Left colon (tissue), 2 donors: ENCODE data around the gene ACVR1. TPM values are rescaled to one million over a fixed set of nuclear protein-coding genes. Genes with fewer than 3 reads are reported as not detected.
"Not testable (repeated sequence)": the region's sequence is repeated elsewhere in the genome, so short reads cannot be mapped to it uniquely, and the experiment has no call there.

Source experiments
- ATAC-seq: fragments of 200-7000 bp; cut with Tn5 transposase; one replicate; pipeline ENCODE4 v1.9.1; 2020; ENCODE audit warnings: mild to moderate bottlenecking, moderate library complexity
- DNase-seq, 2 donors: peaks; one replicate each; pipeline ENCODE4 v3.0.0-alpha.2; 2020
- intact Hi-C, 2 donors: fragments of 100-400 bp; cut with DNase I in 1 of 2; cut with micrococcal nuclease in 1 of 2; formaldehyde crosslinking; loops; one replicate each; pipeline versions ENCODE4 v1.11.2 to v1.14.0; 2022; cut with DNase I, micrococcal nuclease
- total RNA-seq, 2 donors: library from RNA; stranded (reverse); fragmentation: NEBNext Ultra II Directional; extraction: Animal tissue kit (Norgen Biotek cat#: 25700); gene quantifications; one replicate each; pipeline ENCODE4 v1.2.1, GENCODE V29; 2021
- donor health status: DM: no; HTN: no; CAD: no.
- donor health status: DM: yes; HTN: yes; CAD: no.

The ACVR1 gene
- total RNA-seq, 2 donors from 2014 or later, result 13.6 to 19.1 TPM

DNA sequence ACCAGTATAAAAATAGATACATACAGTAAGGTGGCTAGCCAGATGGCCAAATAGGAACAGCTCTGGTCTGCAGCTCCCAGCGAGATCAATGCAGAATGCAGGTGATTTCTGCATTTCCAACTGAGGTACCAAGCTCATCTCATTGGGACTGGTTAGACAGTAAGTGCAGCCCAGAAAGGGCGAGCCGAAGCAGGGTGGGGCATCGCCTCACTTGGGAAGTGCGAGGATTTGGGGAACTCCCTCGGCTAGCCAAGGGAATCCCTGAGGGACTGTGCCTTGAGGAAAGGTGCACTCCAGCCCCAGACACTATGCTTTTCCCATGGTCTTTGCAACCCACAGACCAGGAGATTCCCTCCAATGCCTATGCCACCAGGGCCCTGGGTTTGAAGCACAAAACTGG, 172.0 kb downstream of the ACVR1 start:
- ATAC-seq, intact Hi-C loops, DNase-seq: not testable (repeated sequence)

GRCh38 chr2:157699806-157700205, 176.3 kb downstream of the ACVR1 start:
- DNase-seq, result no peak
- intact Hi-C loops, result no loop called here
- no peak for ATAC-seq

GRCh38 chr2:157699009-157699408, 177.1 kb downstream of the ACVR1 start:
- ATAC-seq (no peak), DNase-seq (no peak)
- intact Hi-C loops, result no loop called here

- DNase-seq (no peak), ATAC-seq (no peak)
- intact Hi-C loops, result no loop called here
Measured at GRCh38 chr2:157698430-157698829, 177.7 kb downstream of the ACVR1 start.

DNA sequence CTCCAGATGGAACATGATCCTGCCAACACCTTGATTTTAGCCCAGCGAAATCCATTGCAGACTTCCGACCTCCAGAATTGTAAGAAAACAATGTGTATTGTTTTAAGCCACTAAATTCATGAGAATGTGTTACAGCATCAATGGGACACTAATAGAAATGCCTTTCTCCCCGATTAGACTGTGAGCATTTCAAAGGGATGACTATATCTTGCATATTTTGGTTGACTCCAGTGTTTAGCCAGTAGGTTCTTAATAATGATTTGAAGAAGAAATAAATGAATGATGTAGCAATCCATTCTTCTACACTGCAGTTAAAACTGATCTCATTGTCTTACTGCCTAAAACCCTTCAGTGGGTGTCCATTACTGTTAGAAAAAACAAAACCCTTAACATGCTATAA, 180.1 kb downstream of the ACVR1 start:
- intact Hi-C loops, result no loop called here
- DNase-seq (no peak), ATAC-seq (no peak)

DNA sequence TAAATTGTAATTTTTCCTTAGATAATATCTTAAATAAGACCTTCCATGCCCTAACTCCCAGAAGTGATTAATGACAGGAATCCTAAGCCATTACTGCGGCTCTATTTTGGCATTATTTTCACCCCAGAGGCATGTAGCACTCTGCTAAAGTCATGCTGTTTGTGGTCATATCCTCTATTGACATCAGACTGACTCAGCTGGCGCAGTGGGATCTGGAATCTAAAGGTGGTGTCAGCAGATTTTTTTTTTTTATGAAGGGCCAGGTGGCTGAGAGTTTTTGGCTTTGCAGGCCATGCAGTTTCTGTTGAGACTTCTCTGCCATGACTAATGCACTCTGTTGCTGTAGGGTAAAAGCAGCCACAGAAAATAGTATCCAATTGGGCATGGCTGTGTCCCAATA, 183.4 kb downstream of the ACVR1 start:
- intact Hi-C loops, result no loop called here
- DNase-seq (no peak), ATAC-seq (no peak)

DNA sequence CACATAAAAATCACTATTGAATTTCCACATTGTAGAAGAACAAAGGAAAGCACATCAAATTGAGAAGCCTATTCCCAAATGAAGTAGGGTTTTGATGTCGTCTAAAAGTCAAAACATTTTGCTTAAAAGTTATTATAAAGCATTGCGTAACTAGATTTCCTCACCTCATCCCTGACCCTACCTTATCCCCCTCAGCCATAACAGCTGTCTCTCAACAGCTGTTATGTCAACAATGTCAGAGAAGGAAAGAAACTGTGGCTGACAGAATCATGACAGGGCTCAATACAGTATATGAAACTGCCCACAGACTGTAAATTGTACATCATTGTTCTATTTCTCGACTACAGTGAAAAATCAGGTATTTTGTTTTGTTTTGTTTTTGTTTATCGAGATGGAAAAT, 184.4 kb downstream of the ACVR1 start:
- ATAC-seq (no peak), DNase-seq (no peak)
- intact Hi-C loops, result no loop called here

- DNase-seq (no peak), ATAC-seq (no peak)
- intact Hi-C loops, result no loop called here
Measured at GRCh38 chr2:157691131-157691530, 185.0 kb downstream of the ACVR1 start.

Other genes starting within 250 kb of the ACVR1 start
- gene ACVR1C, start 247.5 kb downstream of the ACVR1 start, total RNA-seq, result 10 to 100 TPM; 14.6 to 15.7 TPM
- gene UPP2, start 225.5 kb upstream of the ACVR1 start, total RNA-seq, result not detected